NCI-H2196 (cell line): Measurements from ENCODE around the gene GPAT3.

Source experiments
- DNase-seq: peaks from one replicate; lab custom pipeline; 2025; ENCODE audit not compliant: unreplicated experiment; lab: John Stamatoyannopoulos, UW

The GPAT3 gene

GRCh38 chr4:83639849-83640493 lies 104.1 kb downstream of the GPAT3 start:
- peak; percentile 40 for DNase-seq

- no peak for DNase-seq
Measured at GRCh38 chr4:83643036-83643435, 107.1 kb downstream of the GPAT3 start.

- DNase-seq = peak; percentile 30
Measured at GRCh38 chr4:83644677-83645659, 109.1 kb downstream of the GPAT3 start.

- no peak for DNase-seq
Measured at GRCh38 chr4:83646538-83647239, 110.8 kb downstream of the GPAT3 start.

GRCh38 chr4:83651846-83652245 lies 115.9 kb downstream of the GPAT3 start:
- DNase-seq = no peak
